GM21390 (cell line): ENCODE measurements around the gene B3GNT4.
"Not testable (repeated sequence)": the region's sequence is repeated elsewhere in the genome, so short reads cannot be mapped to it uniquely, and the experiment has no call there.

Source experiments
- ATAC-seq: cut with Tn5 transposase; IDR thresholded peaks from one replicate; pipeline ENCODE4 v1.9.1; 2021; ENCODE audit not compliant: unreplicated experiment

The B3GNT4 gene

GRCh38 chr12:122203301-122204166 is at the start of gene B3GNT4:
Gene B3GNT4 (plus strand): TSS chr12:122203709. CDS start chr12:122204619, 910 bp downstream.
- no peak for ATAC-seq

- no peak for ATAC-seq
Measured at GRCh38 chr12:122155705-122156104, 47.8 kb upstream of the B3GNT4 start.

GRCh38 chr12:122158700-122159285 is 44.7 kb upstream of the B3GNT4 start:
- no peak for ATAC-seq

- ATAC-seq = no peak
Measured at GRCh38 chr12:122159882-122160281, 43.6 kb upstream of the B3GNT4 start.

GRCh38 chr12:122160761-122161160 is 42.7 kb upstream of the B3GNT4 start:
- ATAC-seq = no peak

GRCh38 chr12:122161682-122162081 is 41.8 kb upstream of the B3GNT4 start:
- no peak for ATAC-seq

- ATAC-seq = no peak
Measured at GRCh38 chr12:122162976-122163375, 40.5 kb upstream of the B3GNT4 start.

- ATAC-seq = no peak
Measured at GRCh38 chr12:122166422-122167349, 36.8 kb upstream of the B3GNT4 start.

GRCh38 chr12:122167356-122167925 is 36.1 kb upstream of the B3GNT4 start:
- ATAC-seq = no peak

- no peak for ATAC-seq
Measured at GRCh38 chr12:122168492-122168891, 35.0 kb upstream of the B3GNT4 start.

- no peak for ATAC-seq
Measured at GRCh38 chr12:122171399-122171798, 32.1 kb upstream of the B3GNT4 start.

GRCh38 chr12:122172262-122172939 is 31.1 kb upstream of the B3GNT4 start:
- no peak for ATAC-seq

GRCh38 chr12:122174155-122174845 is 29.2 kb upstream of the B3GNT4 start, which contains the start of gene IL31:
Gene IL31 (minus strand): TSS chr12:122174221. CDS start chr12:122174172, 49 bp downstream.
- ATAC-seq = no peak

- not testable (repeated sequence) for ATAC-seq
Measured at GRCh38 chr12:122176473-122176872, 27.0 kb upstream of the B3GNT4 start.

GRCh38 chr12:122182887-122183587 is 20.5 kb upstream of the B3GNT4 start, which contains the start of gene LRRC43:
Gene LRRC43 (plus strand): TSS chr12:122183123. CDS start chr12:122183145, 22 bp downstream.
- no peak for ATAC-seq

GRCh38 chr12:122183588-122183940 is 19.9 kb upstream of the B3GNT4 start:
- no peak for ATAC-seq

- no peak for ATAC-seq
Measured at GRCh38 chr12:122184517-122184916, 19.0 kb upstream of the B3GNT4 start.

GRCh38 chr12:122185079-122185478 is 18.4 kb upstream of the B3GNT4 start:
- ATAC-seq = no peak

GRCh38 chr12:122185494-122186082 is 17.9 kb upstream of the B3GNT4 start:
- no peak for ATAC-seq
